SK-N-SH (cell line): ENCODE results near the gene MTHFD2L.

Source experiments
- FOSL2 ChIP-seq: IDR thresholded peaks from 2 replicates; pipeline ENCODE4 v1.4.0; 2012; ENCODE audit warnings: low read depth, mild to moderate bottlenecking, moderate library complexity, borderline replicate concordance
- FOXM1 ChIP-seq: IDR thresholded peaks from 2 replicates; pipeline ENCODE4 v1.4.0; 2012; ENCODE audit warnings: low read depth, mild to moderate bottlenecking
- NFIC ChIP-seq: IDR thresholded peaks from 2 replicates; pipeline ENCODE4 v1.4.0; 2012; ENCODE audit warnings: borderline replicate concordance
- NRF1 ChIP-seq: IDR thresholded peaks from 2 replicates; pipeline ENCODE4 v1.6.1; 2012; ENCODE audit warnings: low read depth, mild to moderate bottlenecking, low read length
- SIN3A ChIP-seq: IDR thresholded peaks from 2 replicates; pipeline ENCODE4 v1.6.1; 2012; ENCODE audit warnings: low read depth, mild to moderate bottlenecking, low read length, moderate library complexity, borderline replicate concordance
- TF ChIP-seq, protein P1 (sequence below): fragments of 200-600 bp; sonication (generic); IDR thresholded peaks from 2 replicates; pipeline ENCODE4 v1.6.1; 2017; ENCODE audit warnings: antibody characterized with exemption, mild to moderate bottlenecking, moderate library complexity
- TF ChIP-seq, protein P2 (sequence below): IDR thresholded peaks from 2 replicates; pipeline ENCODE4 v1.6.1; 2012; ENCODE audit warnings: mild to moderate bottlenecking, low read depth, low read length, moderate library complexity
- TF ChIP-seq, protein P3 (sequence below): fragments of 150-350 bp; IDR thresholded peaks from 2 replicates; pipeline ENCODE4 v1.6.1; 2016; ENCODE audit warnings: mild to moderate bottlenecking, low read depth, low read length
- TF ChIP-seq, protein P4 (sequence below): IDR thresholded peaks from 2 replicates; pipeline ENCODE4 v1.4.0; 2012; ENCODE audit warnings: low read depth, borderline replicate concordance

DNA sequence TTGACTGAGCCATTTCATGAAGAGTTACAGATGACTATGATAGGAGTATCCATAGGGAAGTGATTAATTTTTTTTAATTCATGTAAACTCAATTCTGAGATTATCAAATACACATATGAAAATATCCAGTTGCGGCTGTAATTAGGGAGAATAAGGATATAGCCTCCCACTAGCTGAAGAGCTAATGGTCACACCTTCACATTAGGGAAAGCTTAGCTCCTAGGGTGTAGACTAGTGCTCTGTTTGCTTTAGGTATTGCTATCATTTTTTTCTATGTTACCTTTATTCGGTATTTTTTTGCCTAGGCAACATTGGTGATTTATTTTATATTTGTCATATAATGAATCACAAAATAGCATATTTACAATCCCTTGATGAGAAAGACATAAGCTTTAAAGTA lies 110.7 kb downstream of the MTHFD2L start:
- TF ChIP-seq, protein P1, sequence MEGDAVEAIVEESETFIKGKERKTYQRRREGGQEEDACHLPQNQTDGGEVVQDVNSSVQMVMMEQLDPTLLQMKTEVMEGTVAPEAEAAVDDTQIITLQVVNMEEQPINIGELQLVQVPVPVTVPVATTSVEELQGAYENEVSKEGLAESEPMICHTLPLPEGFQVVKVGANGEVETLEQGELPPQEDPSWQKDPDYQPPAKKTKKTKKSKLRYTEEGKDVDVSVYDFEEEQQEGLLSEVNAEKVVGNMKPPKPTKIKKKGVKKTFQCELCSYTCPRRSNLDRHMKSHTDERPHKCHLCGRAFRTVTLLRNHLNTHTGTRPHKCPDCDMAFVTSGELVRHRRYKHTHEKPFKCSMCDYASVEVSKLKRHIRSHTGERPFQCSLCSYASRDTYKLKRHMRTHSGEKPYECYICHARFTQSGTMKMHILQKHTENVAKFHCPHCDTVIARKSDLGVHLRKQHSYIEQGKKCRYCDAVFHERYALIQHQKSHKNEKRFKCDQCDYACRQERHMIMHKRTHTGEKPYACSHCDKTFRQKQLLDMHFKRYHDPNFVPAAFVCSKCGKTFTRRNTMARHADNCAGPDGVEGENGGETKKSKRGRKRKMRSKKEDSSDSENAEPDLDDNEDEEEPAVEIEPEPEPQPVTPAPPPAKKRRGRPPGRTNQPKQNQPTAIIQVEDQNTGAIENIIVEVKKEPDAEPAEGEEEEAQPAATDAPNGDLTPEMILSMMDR: no peak
- TF ChIP-seq NRF1 (no peak), FOSL2 (no peak), NFIC (no peak), FOXM1 (no peak), SIN3A (no peak)
- TF ChIP-seq, protein P2, sequence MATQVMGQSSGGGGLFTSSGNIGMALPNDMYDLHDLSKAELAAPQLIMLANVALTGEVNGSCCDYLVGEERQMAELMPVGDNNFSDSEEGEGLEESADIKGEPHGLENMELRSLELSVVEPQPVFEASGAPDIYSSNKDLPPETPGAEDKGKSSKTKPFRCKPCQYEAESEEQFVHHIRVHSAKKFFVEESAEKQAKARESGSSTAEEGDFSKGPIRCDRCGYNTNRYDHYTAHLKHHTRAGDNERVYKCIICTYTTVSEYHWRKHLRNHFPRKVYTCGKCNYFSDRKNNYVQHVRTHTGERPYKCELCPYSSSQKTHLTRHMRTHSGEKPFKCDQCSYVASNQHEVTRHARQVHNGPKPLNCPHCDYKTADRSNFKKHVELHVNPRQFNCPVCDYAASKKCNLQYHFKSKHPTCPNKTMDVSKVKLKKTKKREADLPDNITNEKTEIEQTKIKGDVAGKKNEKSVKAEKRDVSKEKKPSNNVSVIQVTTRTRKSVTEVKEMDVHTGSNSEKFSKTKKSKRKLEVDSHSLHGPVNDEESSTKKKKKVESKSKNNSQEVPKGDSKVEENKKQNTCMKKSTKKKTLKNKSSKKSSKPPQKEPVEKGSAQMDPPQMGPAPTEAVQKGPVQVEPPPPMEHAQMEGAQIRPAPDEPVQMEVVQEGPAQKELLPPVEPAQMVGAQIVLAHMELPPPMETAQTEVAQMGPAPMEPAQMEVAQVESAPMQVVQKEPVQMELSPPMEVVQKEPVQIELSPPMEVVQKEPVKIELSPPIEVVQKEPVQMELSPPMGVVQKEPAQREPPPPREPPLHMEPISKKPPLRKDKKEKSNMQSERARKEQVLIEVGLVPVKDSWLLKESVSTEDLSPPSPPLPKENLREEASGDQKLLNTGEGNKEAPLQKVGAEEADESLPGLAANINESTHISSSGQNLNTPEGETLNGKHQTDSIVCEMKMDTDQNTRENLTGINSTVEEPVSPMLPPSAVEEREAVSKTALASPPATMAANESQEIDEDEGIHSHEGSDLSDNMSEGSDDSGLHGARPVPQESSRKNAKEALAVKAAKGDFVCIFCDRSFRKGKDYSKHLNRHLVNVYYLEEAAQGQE: no peak
- TF ChIP-seq, protein P3, sequence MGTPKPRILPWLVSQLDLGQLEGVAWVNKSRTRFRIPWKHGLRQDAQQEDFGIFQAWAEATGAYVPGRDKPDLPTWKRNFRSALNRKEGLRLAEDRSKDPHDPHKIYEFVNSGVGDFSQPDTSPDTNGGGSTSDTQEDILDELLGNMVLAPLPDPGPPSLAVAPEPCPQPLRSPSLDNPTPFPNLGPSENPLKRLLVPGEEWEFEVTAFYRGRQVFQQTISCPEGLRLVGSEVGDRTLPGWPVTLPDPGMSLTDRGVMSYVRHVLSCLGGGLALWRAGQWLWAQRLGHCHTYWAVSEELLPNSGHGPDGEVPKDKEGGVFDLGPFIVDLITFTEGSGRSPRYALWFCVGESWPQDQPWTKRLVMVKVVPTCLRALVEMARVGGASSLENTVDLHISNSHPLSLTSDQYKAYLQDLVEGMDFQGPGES: no peak
- TF ChIP-seq, protein P4, sequence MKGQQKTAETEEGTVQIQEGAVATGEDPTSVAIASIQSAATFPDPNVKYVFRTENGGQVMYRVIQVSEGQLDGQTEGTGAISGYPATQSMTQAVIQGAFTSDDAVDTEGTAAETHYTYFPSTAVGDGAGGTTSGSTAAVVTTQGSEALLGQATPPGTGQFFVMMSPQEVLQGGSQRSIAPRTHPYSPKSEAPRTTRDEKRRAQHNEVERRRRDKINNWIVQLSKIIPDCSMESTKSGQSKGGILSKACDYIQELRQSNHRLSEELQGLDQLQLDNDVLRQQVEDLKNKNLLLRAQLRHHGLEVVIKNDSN: no peak
